Measurements from ENCODE around the gene DCST2.
"Not testable (repeated sequence)": the region's sequence is repeated elsewhere in the genome, so short reads cannot be mapped to it uniquely, and the experiment has no call there.

Gene DCST2

GRCh38 chr1:154998201-154998780 is 35.3 kb downstream of the DCST2 start:
- no peak overlapping the region for H3K4me3 ChIP-seq (replicated peaks; ENCODE audit: low read depth, low read length)
- TF ChIP-seq CTCF (IDR thresholded peaks at IDR 0.05; ENCODE audit: low read length, missing control alignments) = no peak
- no peak for DNase-seq (ENCODE audit: low read depth)

- TF ChIP-seq CTCF (IDR thresholded peaks at IDR 0.05; ENCODE audit: low read length, missing control alignments) = no peak
- DNase-seq (ENCODE audit: low read depth) = no peak
- no peak overlapping the region for H3K4me3 ChIP-seq (replicated peaks; ENCODE audit: low read depth, low read length)
Observed at GRCh38 chr1:154996966-154997701, 36.4 kb downstream of the DCST2 start.

GRCh38 chr1:154995301-154995983 is 38.1 kb downstream of the DCST2 start:
- not testable (repeated sequence) for H3K4me3 ChIP-seq (replicated peaks; ENCODE audit: low read depth, low read length)
- TF ChIP-seq CTCF (IDR thresholded peaks at IDR 0.05; ENCODE audit: low read length, missing control alignments) = peak; percentile 44
- DNase-seq (ENCODE audit: low read depth) = peak; percentile 90

- no peak overlapping the region for H3K4me3 ChIP-seq (replicated peaks; ENCODE audit: low read depth, low read length)
- no peak for TF ChIP-seq CTCF (IDR thresholded peaks at IDR 0.05; ENCODE audit: low read length, missing control alignments)
- DNase-seq (ENCODE audit: low read depth) = no peak
Observed at GRCh38 chr1:154994591-154994990, 39.0 kb downstream of the DCST2 start.

- no peak for DNase-seq (ENCODE audit: low read depth)
- H3K4me3 ChIP-seq (replicated peaks; ENCODE audit: low read depth, low read length) = no peak overlapping the region
- no peak for TF ChIP-seq CTCF (IDR thresholded peaks at IDR 0.05; ENCODE audit: low read length, missing control alignments)
Observed at GRCh38 chr1:154994269-154994587, 39.4 kb downstream of the DCST2 start.

GRCh38 chr1:154993572-154994268 is 39.9 kb downstream of the DCST2 start, which contains the start of gene LENEP:
LENEP (plus strand) TSS chr1:154993586; CDS start chr1:154993608, 22 bp downstream.
- no peak within 1 kb of the TSS for H3K4me3 ChIP-seq (replicated peaks; ENCODE audit: low read depth, low read length)
- no peak for DNase-seq (ENCODE audit: low read depth)
- TF ChIP-seq CTCF (IDR thresholded peaks at IDR 0.05; ENCODE audit: low read length, missing control alignments) = no peak

All from fibroblast of pulmonary artery (primary cell).